SK-N-SH (cell line): ENCODE results near the gene CXorf38. TPM values are rescaled to one million over a fixed set of nuclear protein-coding genes. Genes with fewer than 3 reads are reported as not detected.

Experiments used
- CTCF ChIA-PET: fragments of 300-600, 350-600 bp; formaldehyde crosslinking; extraction: SDS; loops from one replicate; lab custom pipeline; 2021; lab: Yijun Ruan, JAX
- POLR2A ChIA-PET: fragments of 350-600 bp; sonication (Branson Sonifier 250); formaldehyde crosslinking; extraction: SDS; loops from one replicate; lab custom pipeline; 2020; ENCODE audit warnings: antibody characterized with exemption, inconsistent platforms; lab: Yijun Ruan, JAX
- DNase-seq: peaks from one replicate; pipeline ENCODE4 v3.0.0; 2012
- H2AFZ ChIP-seq: fragments of 200-600 bp; sonication (generic); 2 replicates; pipeline ENCODE4 v1.8.1; 2016; ENCODE audit warnings: antibody characterized with exemption, mild to moderate bottlenecking, low read depth
- H3F3A ChIP-seq: fragments of 200-600 bp; sonication (generic); replicated peaks from 2 replicates; pipeline ENCODE3; 2016; ENCODE audit warnings: antibody characterized with exemption, mild to moderate bottlenecking; ENCODE audit not compliant: insufficient read depth
- H3K27ac ChIP-seq, 2 experiments: fragments of 200-500 bp in 1 of 2; fragments of 200-600 bp in 1 of 2; sonication (Bioruptor generic) in 1 of 2; sonication (generic), shearing (Covaris generic) in 1 of 2; 2 replicates each; pipeline versions ENCODE4 v1.5.1 to v1.6.1; 2014 to 2016; ENCODE audit warnings: low read depth in 2 of 2, inconsistent platforms in 1 of 2, low read length in 1 of 2, mild to moderate bottlenecking in 1 of 2, mixed read lengths in 1 of 2
- H3K27me3 ChIP-seq: fragments of 200-600 bp; sonication (generic), shearing (Covaris generic); 2 replicates; pipeline ENCODE4 v1.6.1; 2016; ENCODE audit warnings: mixed run types; ENCODE audit not compliant: insufficient read depth
- H3K36me3 ChIP-seq, 2 experiments: fragments of 200-500 bp in 1 of 2; fragments of 200-600 bp in 1 of 2; sonication (Bioruptor generic) in 1 of 2; sonication (generic) in 1 of 2; replicated peaks in 1 of 2; 2 replicates each; pipeline versions ENCODE3 to v1.5.1; 2014 to 2016; ENCODE audit warnings: low read length in 1 of 2, mild to moderate bottlenecking in 1 of 2; ENCODE audit not compliant: insufficient read depth in 2 of 2, control insufficient read depth in 1 of 2
- H3K4me1 ChIP-seq, 2 experiments: fragments of 200-500 bp in 1 of 2; fragments of 200-600 bp in 1 of 2; sonication (Bioruptor generic) in 1 of 2; sonication (generic), shearing (Covaris generic) in 1 of 2; 2 replicates each; pipeline versions ENCODE4 v1.5.1 to v1.6.1; 2014 to 2016; ENCODE audit warnings: low read depth in 1 of 2, low read length in 1 of 2, mixed run types in 1 of 2; ENCODE audit not compliant: insufficient read depth in 2 of 2, control insufficient read depth in 1 of 2
- H3K4me2 ChIP-seq: fragments of 200-600 bp; sonication (generic), shearing (Covaris generic); 2 replicates; pipeline ENCODE4 v1.6.1; 2017; ENCODE audit warnings: mixed run types
- H3K4me3 ChIP-seq, 2 experiments: fragments of 200-500 bp in 1 of 2; fragments of 200-600 bp in 1 of 2; sonication (Bioruptor generic) in 1 of 2; sonication (generic), shearing (Covaris generic) in 1 of 2; 2 replicates each; pipeline versions ENCODE4 v1.5.1 to v1.8.1; 2014 to 2016; ENCODE audit warnings: low read depth in 2 of 2, inconsistent platforms in 1 of 2, low read length in 1 of 2, mild to moderate bottlenecking in 1 of 2, mixed read lengths in 1 of 2, moderate library complexity in 1 of 2
- H3K79me2 ChIP-seq: fragments of 200-600 bp; sonication (generic); 2 replicates; pipeline ENCODE4 v1.8.1; 2017; ENCODE audit warnings: mild to moderate bottlenecking; ENCODE audit not compliant: insufficient read depth
- H3K9ac ChIP-seq: fragments of 200-600 bp; sonication (generic); 2 replicates; pipeline ENCODE4 v1.6.1; 2017; ENCODE audit warnings: mixed run types
- H3K9me2 ChIP-seq: fragments of 200-600 bp; sonication (generic); 2 replicates; pipeline ENCODE4 v1.6.1; 2017; ENCODE audit warnings: mixed run types
- H3K9me3 ChIP-seq: fragments of 200-600 bp; sonication (generic); 2 replicates; pipeline ENCODE4 v1.6.1; 2017; ENCODE audit warnings: mixed run types, mild to moderate bottlenecking, moderate library complexity
- H4K20me1 ChIP-seq: fragments of 200-600 bp; sonication (generic); 2 replicates; pipeline ENCODE4 v1.6.1; 2017; ENCODE audit warnings: mild to moderate bottlenecking, mixed run types; ENCODE audit not compliant: insufficient read depth
- CHD2 ChIP-seq: fragments of 150-350 bp; IDR thresholded peaks from 2 replicates; pipeline ENCODE4 v1.6.1; 2018; ENCODE audit warnings: low read length; ENCODE audit not compliant: partially characterized antibody
- EP300 ChIP-seq, 2 experiments: IDR thresholded peaks; 2 replicates each; pipeline versions ENCODE4 v1.4.0 to v1.6.1; 2012; ENCODE audit warnings: borderline replicate concordance in 1 of 2, low read depth in 1 of 2, low read length in 1 of 2
- EZH2phosphoT487 ChIP-seq: fragments of 200-600 bp; sonication (generic); IDR thresholded peaks from 2 replicates; pipeline ENCODE4 v1.6.1; 2017; ENCODE audit warnings: low read depth, mixed run types, mild to moderate bottlenecking, antibody characterized with exemption, moderate library complexity, borderline replicate concordance
- GABPA ChIP-seq: IDR thresholded peaks from 2 replicates; pipeline ENCODE4 v1.4.0; 2012; ENCODE audit warnings: low read depth, mild to moderate bottlenecking
- GATA2 ChIP-seq: sonication (generic); formaldehyde crosslinking; IDR thresholded peaks from 2 replicates; pipeline ENCODE4 v1.5.0; 2020; ENCODE audit warnings: mild to moderate bottlenecking, missing genetic modification reagents
- JUND ChIP-seq: IDR thresholded peaks from 2 replicates; pipeline ENCODE4 v1.4.0; 2012
- MEF2A ChIP-seq: IDR thresholded peaks from 2 replicates; pipeline ENCODE4 v1.4.0; 2012; ENCODE audit warnings: low read depth, borderline replicate concordance
- NFIC ChIP-seq: IDR thresholded peaks from 2 replicates; pipeline ENCODE4 v1.4.0; 2012; ENCODE audit warnings: borderline replicate concordance
- NRF1 ChIP-seq: IDR thresholded peaks from 2 replicates; pipeline ENCODE4 v1.6.1; 2012; ENCODE audit warnings: low read depth, mild to moderate bottlenecking, low read length
- PBX3 ChIP-seq: IDR thresholded peaks from 2 replicates; pipeline ENCODE4; 2012
- POLR2AphosphoS5 ChIP-seq: IDR thresholded peaks from 2 replicates; pipeline ENCODE4 v1.6.1; 2012; ENCODE audit warnings: low read depth, low read length
- RAD21 ChIP-seq: IDR thresholded peaks from 2 replicates; pipeline ENCODE4 v1.6.1; 2012; ENCODE audit warnings: mild to moderate bottlenecking, low read length
- RCOR1 ChIP-seq: fragments of 150-350 bp; IDR thresholded peaks from 2 replicates; pipeline ENCODE4 v1.6.1; 2017; ENCODE audit warnings: antibody characterized with exemption, low read length
- REST ChIP-seq: IDR thresholded peaks from 2 replicates; pipeline ENCODE4 v1.6.1; 2012; ENCODE audit warnings: mild to moderate bottlenecking, low read depth, low read length, moderate library complexity
- RXRA ChIP-seq: IDR thresholded peaks from 2 replicates; pipeline ENCODE4 v1.4.0; 2012; ENCODE audit warnings: low read depth, mild to moderate bottlenecking, borderline replicate concordance
- SIN3A ChIP-seq: IDR thresholded peaks from 2 replicates; pipeline ENCODE4 v1.6.1; 2012; ENCODE audit warnings: low read depth, mild to moderate bottlenecking, low read length, moderate library complexity, borderline replicate concordance
- TEAD4 ChIP-seq: IDR thresholded peaks from 2 replicates; pipeline ENCODE4 v1.4.0; 2012; ENCODE audit warnings: mild to moderate bottlenecking, borderline replicate concordance; ENCODE audit not compliant: insufficient read depth
- USF1 ChIP-seq: IDR thresholded peaks from 2 replicates; pipeline ENCODE4 v1.4.0; 2012; ENCODE audit warnings: low read depth, borderline replicate concordance
- USF2 ChIP-seq: fragments of 150-350 bp; IDR thresholded peaks from 2 replicates; pipeline ENCODE4 v1.6.1; 2017; ENCODE audit warnings: antibody characterized with exemption, low read length, low read depth, borderline replicate concordance
- YY1 ChIP-seq: IDR thresholded peaks from 2 replicates; pipeline ENCODE4 v1.4.0; 2012; ENCODE audit warnings: low read depth, mild to moderate bottlenecking
- WGBS: methylation state at CpG from one replicate; pipeline ENCODE4 v1.1.6; 2017; ENCODE audit warnings: low lambda C conversion rate; 5-methylcytosine and 5-hydroxymethylcytosine counted together
- polyA plus RNA-seq, 3 experiments: library from polyadenylated mRNA; depleted of rRNA; stranded (reverse); fragments of >200 nt; gene quantifications; 2 replicates each; pipeline ENCODE4 v1.2.3, GENCODE V29; 2012

The CXorf38 gene
- polyA plus RNA-seq, 1 of the 3 experiments (the other 2 are of a cell fraction) = 8.4 TPM

GRCh38 chrX:40579141-40579540 lies 68.2 kb downstream of the CXorf38 start (continued):
- TF ChIP-seq PBX3 = no peak
- no peak for TF ChIP-seq USF1
- no peak for TF ChIP-seq YY1
- no peak for TF ChIP-seq EP300 (IDR thresholded peaks at IDR 0.05; ENCODE audit: borderline replicate concordance in 1 of 2, low read depth in 1 of 2, low read length in 1 of 2)
- no peak for TF ChIP-seq RXRA
- TF ChIP-seq GATA2 (CRISPR knock-in tag) = no peak
- TF ChIP-seq NFIC = no peak
- TF ChIP-seq POLR2AphosphoS5 = no peak

- Histone ChIP-seq H3K4me2 (no peak overlapping the region), H3K79me2 (peaks cover 24% of the 10 kb centered on the region), H2AFZ (no peak overlapping the region), H3K9me3 (no peaks in the 10 kb centered on the region), H3K9ac (no peak overlapping the region), H3K4me1 (peaks cover 0 to 4% of the 10 kb centered on the region in 2 experiments; a peak in 2 of 4 replicates), H3K9me2 (no peaks in the 10 kb centered on the region), H4K20me1 (peaks cover 15% of the 10 kb centered on the region), H3K27ac (no peak overlapping the region), H3F3A (no peaks in the 10 kb centered on the region), H3K36me3 (no peaks in the 10 kb centered on the region), H3K4me3 (no peak overlapping the region), H3K27me3 (peaks cover 9% of the 10 kb centered on the region; the same call in 1 of the 2 replicates)
- TF ChIP-seq NRF1 (no peak), USF1 (no peak), MEF2A (no peak), SIN3A (no peak), NFIC (no peak), GABPA (no peak), RAD21 (no peak), REST (no peak), EZH2phosphoT487 (no peak), YY1 (no peak), RCOR1 (no peak), TEAD4 (no peak), JUND (no peak), USF2 (no peak), CHD2 (no peak), PBX3 (no peak)
- WGBS = 61% methylated on average over 6 of the region's 7 CpGs
- ChIA-PET POLR2A (no interaction called here), CTCF (no interaction called here)
- no peak for DNase-seq
Measured at GRCh38 chrX:40578039-40578695, 69.2 kb downstream of the CXorf38 start.
